ENCODE measurements around the gene LRRC4B. TPM values are rescaled to one million over a fixed set of nuclear protein-coding genes. Genes with fewer than 3 reads are reported as not detected.

Gene LRRC4B
- total and polyA plus RNA-seq, 2 of the 13 experiments (the other 11 are each of a cell fraction or from before 2014, with no cell fraction given) = not detected

DNA sequence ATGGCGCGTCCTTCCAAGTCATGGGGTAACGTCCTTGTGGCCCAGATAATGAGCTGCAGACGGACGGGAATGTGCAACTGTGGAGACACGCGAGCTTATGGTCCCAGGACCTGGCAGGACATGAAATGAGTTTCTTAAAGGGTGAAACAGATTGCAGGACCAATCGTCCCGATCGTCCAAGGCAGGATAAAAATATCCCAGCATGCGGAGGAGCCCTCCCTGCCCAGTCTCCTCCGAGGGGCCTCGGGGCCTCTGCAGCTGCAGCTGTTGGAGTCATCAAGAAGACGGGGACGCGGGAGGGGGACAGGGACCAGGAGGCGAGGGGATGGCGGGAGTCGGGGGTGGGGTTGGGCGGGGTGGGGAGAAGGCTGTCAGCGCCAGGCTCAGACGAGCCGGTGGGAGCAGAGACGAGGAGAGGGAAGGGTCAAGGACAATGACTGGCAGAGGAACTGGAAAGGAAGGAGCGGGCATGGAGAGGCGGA, 77.2 kb downstream of the LRRC4B start (continued):
- TF ChIP-seq, protein P1, sequence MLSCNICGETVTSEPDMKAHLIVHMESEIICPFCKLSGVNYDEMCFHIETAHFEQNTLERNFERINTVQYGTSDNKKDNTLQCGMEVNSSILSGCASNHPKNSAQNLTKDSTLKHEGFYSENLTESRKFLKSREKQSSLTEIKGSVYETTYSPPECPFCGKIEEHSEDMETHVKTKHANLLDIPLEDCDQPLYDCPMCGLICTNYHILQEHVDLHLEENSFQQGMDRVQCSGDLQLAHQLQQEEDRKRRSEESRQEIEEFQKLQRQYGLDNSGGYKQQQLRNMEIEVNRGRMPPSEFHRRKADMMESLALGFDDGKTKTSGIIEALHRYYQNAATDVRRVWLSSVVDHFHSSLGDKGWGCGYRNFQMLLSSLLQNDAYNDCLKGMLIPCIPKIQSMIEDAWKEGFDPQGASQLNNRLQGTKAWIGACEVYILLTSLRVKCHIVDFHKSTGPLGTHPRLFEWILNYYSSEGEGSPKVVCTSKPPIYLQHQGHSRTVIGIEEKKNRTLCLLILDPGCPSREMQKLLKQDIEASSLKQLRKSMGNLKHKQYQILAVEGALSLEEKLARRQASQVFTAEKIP (CRISPR knock-in tag; IDR thresholded peaks at IDR 0.05; ENCODE audit: borderline replicate concordance) = no peak
- TF ChIP-seq ZKSCAN1 (IDR thresholded peaks at IDR 0.05; ENCODE audit: low read length) (no peak), NCOR1 (IDR thresholded peaks at IDR 0.05; ENCODE audit: borderline replicate concordance, low read length) (no peak), NFYB (CRISPR knock-in tag; IDR thresholded peaks at IDR 0.05) (no peak), RFX3 (CRISPR knock-in tag; IDR thresholded peaks at IDR 0.05) (no peak), TEAD2 (CRISPR knock-in tag; IDR thresholded peaks at IDR 0.05) (no peak), NFE2L2 (IDR thresholded peaks at IDR 0.05; ENCODE audit: low read length) (no peak)
- TF ChIP-seq, protein P2, sequence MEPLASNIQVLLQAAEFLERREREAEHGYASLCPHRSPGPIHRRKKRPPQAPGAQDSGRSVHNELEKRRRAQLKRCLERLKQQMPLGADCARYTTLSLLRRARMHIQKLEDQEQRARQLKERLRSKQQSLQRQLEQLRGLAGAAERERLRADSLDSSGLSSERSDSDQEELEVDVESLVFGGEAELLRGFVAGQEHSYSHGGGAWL (CRISPR knock-in tag; IDR thresholded peaks at IDR 0.05) = no peak
- TF ChIP-seq, protein P3, sequence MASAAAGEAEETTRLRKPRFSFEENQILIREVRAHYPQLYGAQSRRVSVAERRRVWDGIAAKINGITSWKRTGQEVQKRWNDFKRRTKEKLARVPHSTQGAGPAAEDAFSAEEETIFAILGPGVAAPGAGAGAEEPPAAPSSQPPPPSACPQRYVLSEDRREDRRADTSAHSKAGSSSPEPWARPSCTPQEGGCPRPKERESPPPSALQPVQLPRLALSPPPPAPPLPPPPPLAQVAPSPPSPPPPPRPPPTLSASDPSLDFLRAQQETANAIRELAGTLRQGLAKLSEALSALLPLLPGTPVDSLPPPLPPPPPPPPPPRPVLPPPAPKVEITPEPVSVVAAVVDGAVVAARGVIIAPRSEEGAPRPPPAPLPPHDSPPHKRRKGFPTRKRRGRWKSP (CRISPR knock-in tag; IDR thresholded peaks at IDR 0.05) = no peak
- TF ChIP-seq, protein P4, sequence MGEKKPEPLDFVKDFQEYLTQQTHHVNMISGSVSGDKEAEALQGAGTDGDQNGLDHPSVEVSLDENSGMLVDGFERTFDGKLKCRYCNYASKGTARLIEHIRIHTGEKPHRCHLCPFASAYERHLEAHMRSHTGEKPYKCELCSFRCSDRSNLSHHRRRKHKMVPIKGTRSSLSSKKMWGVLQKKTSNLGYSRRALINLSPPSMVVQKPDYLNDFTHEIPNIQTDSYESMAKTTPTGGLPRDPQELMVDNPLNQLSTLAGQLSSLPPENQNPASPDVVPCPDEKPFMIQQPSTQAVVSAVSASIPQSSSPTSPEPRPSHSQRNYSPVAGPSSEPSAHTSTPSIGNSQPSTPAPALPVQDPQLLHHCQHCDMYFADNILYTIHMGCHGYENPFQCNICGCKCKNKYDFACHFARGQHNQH (CRISPR knock-in tag; IDR thresholded peaks at IDR 0.05) = no peak

All from HepG2 (cell line).